Liver (tissue), 9 donors: ENCODE data around the gene ITPKB. TPM values are rescaled to one million over a fixed set of nuclear protein-coding genes. Genes with fewer than 3 reads are reported as not detected.

ENCODE experiments used
- DNase-seq: peaks from one replicate; pipeline ENCODE4 v3.0.0-alpha.2; 2017; ENCODE audit warnings: low spot score
- H3K27ac ChIP-seq, 2 donors: one replicate each; pipeline ENCODE4 v1.7.0; 2013; ENCODE audit warnings: inconsistent platforms in 2 of 2, low read length in 2 of 2, control low read depth in 1 of 2, low read depth in 1 of 2, mild to moderate bottlenecking in 1 of 2
- H3K27me3 ChIP-seq, 4 donors: one replicate each; pipeline versions ENCODE4 v1.6.1 to v1.7.0; 2013; ENCODE audit warnings: low read length in 3 of 4, inconsistent platforms in 1 of 4, mild to moderate bottlenecking in 1 of 4, moderate library complexity in 1 of 4; ENCODE audit not compliant: control insufficient read depth in 4 of 4, insufficient read depth in 4 of 4
- H3K36me3 ChIP-seq, 4 donors: one replicate each; pipeline versions ENCODE4 v1.6.1 to v1.7.0; 2013; ENCODE audit warnings: low read length in 3 of 4, mild to moderate bottlenecking in 3 of 4, low read depth in 1 of 4, moderate library complexity in 1 of 4; ENCODE audit not compliant: control insufficient read depth in 4 of 4, insufficient read depth in 3 of 4
- H3K4me1 ChIP-seq, 4 donors: one replicate each; pipeline versions ENCODE4 v1.6.1 to v1.7.0; 2013; ENCODE audit warnings: low read length in 3 of 4, mild to moderate bottlenecking in 3 of 4, moderate library complexity in 1 of 4; ENCODE audit not compliant: control insufficient read depth in 4 of 4, insufficient read depth in 4 of 4
- H3K4me3 ChIP-seq, 3 donors: one replicate each; pipeline versions ENCODE4 v1.6.1 to v1.7.0; 2013; ENCODE audit warnings: low read length in 3 of 3, control low read depth in 1 of 3, low read depth in 1 of 3, mild to moderate bottlenecking in 1 of 3
- H3K9ac ChIP-seq, 2 donors: one replicate each; pipeline ENCODE4 v1.7.0; 2013; ENCODE audit warnings: low read length in 2 of 2, mild to moderate bottlenecking in 2 of 2, moderate library complexity in 2 of 2, control low read depth in 1 of 2, low read depth in 1 of 2
- H3K9me3 ChIP-seq, 4 donors: one replicate each; pipeline versions ENCODE4 v1.6.1 to v1.7.0; 2013; ENCODE audit warnings: low read length in 3 of 4; ENCODE audit not compliant: control insufficient read depth in 4 of 4
- CTCF ChIP-seq: fragments of 150-350 bp; IDR thresholded peaks from 2 replicates; pipeline ENCODE4 v1.5.1; 2017; ENCODE audit warnings: improper control_type of control experiment, low read depth, low read length; ENCODE audit not compliant: missing input control
- EGR1 ChIP-seq, 2 donors: IDR thresholded peaks; 2 replicates each; pipeline ENCODE4 v1.6.1; 2016 to 2018; ENCODE audit warnings: antibody characterized with exemption in 2 of 2, low read depth in 2 of 2
- FOXA1 ChIP-seq: IDR thresholded peaks from 2 replicates; pipeline ENCODE4 v1.6.1; 2016; ENCODE audit warnings: antibody characterized with exemption
- HNF4A ChIP-seq, 2 donors: conservative IDR thresholded peaks; 2 replicates each; pipeline ENCODE4 v1.6.1; 2016; ENCODE audit warnings: antibody characterized with exemption in 2 of 2, mild to moderate bottlenecking in 2 of 2
- HNF4G ChIP-seq: IDR thresholded peaks from 2 replicates; pipeline ENCODE4 v1.6.1; 2016; ENCODE audit warnings: antibody characterized with exemption
- JUND ChIP-seq, 2 donors: IDR thresholded peaks; 2 replicates each; pipeline ENCODE4 v1.6.1; 2016; ENCODE audit warnings: antibody characterized with exemption in 2 of 2
- MAX ChIP-seq: IDR thresholded peaks from 2 replicates; pipeline ENCODE4 v1.6.1; 2016; ENCODE audit warnings: antibody characterized with exemption
- NR2F2 ChIP-seq: IDR thresholded peaks from 2 replicates; pipeline ENCODE4 v1.6.1; 2016; ENCODE audit warnings: antibody characterized with exemption
- RAD21 ChIP-seq, 2 donors: IDR thresholded peaks; 2 replicates each; pipeline ENCODE4 v1.6.1; 2016; ENCODE audit warnings: antibody characterized with exemption in 2 of 2, mild to moderate bottlenecking in 2 of 2
- REST ChIP-seq: IDR thresholded peaks from 2 replicates; pipeline ENCODE4 v1.6.1; 2016; ENCODE audit warnings: antibody characterized with exemption, mild to moderate bottlenecking
- RXRA ChIP-seq, 2 donors: IDR thresholded peaks; 2 replicates each; pipeline ENCODE4 v1.6.1; 2017 to 2018; ENCODE audit warnings: antibody characterized with exemption in 2 of 2, mild to moderate bottlenecking in 1 of 2
- SP1 ChIP-seq: IDR thresholded peaks from 2 replicates; pipeline ENCODE4 v1.6.1; 2018; ENCODE audit warnings: antibody characterized with exemption, mild to moderate bottlenecking
- ZBTB33 ChIP-seq: IDR thresholded peaks from 2 replicates; pipeline ENCODE4 v1.6.1; 2016; ENCODE audit warnings: antibody characterized with exemption
- WGBS: extraction: QIAGEN DNeasy Blood & Tissue Kit; methylation state at CpG from one replicate; pipeline ENCODE4 v1.1.7; 2013; 5-methylcytosine and 5-hydroxymethylcytosine counted together
- polyA plus RNA-seq, 2 donors: library from polyadenylated mRNA; stranded (reverse) in 1 of 2; unstranded in 1 of 2; fragments of 200-250 nt in 1 of 2; fragments of >200 nt in 1 of 2; fragmentation: Nextera tagmentation in 1 of 2; extraction: Ambion mirVana in 1 of 2; gene quantifications; one replicate each; pipeline versions ENCODE4 v1.2.1 to v1.2.3, GENCODE V29; 2013 to 2015
- total RNA-seq, 2 donors: library from RNA; depleted of rRNA; stranded (reverse); fragments of >200 nt; gene quantifications; one replicate each; pipeline ENCODE4 v1.2.3, GENCODE V29; 2014
- donor health status: healthy.
- donor health status: healthy.
- donor health status: healthy.
- donor health status: healthy.
- donor health status: healthy.

ITPKB gene
- total and polyA plus RNA-seq, 4 donors = 0.61 to 5.8 (median 3.7) TPM

- H3K4me3 ChIP-seq = no peak overlapping the region
- H3K9me3 ChIP-seq = no peaks in the 10 kb centered on the region
- H3K36me3 ChIP-seq = no peaks in the 10 kb centered on the region
- no peak for DNase-seq
- WGBS = 72% methylated on average over 15 of the region's 15 CpGs
- peak overlapping the region; percentile 73 for H3K27ac ChIP-seq
- H3K27me3 ChIP-seq = no peaks in the 10 kb centered on the region
- peak; percentile 66 to 72 for TF ChIP-seq JUND (IDR thresholded peaks at IDR 0.05)
- peak; percentile 49 for TF ChIP-seq MAX
- no peak for TF ChIP-seq HNF4A (conservative IDR thresholded peaks at IDR 0.05)
- peak; percentile 43 for TF ChIP-seq SP1
- TF ChIP-seq RAD21 (IDR thresholded peaks at IDR 0.05) = peak in 1 of 2 donors; percentile 11
- no peak for TF ChIP-seq EGR1 (IDR thresholded peaks at IDR 0.05; ENCODE audit: low read depth in 2 of 2)
- no peak for TF ChIP-seq HNF4G
- TF ChIP-seq NR2F2 = peak; percentile 78
- TF ChIP-seq RXRA (IDR thresholded peaks at IDR 0.05) = peak in 1 of 2 donors; percentile 25
- no peak overlapping the region for H3K9ac ChIP-seq
- peaks cover 0 to 8% (median 1%) of the 10 kb centered on the region in 4 donors for H3K4me1 ChIP-seq
Measured at GRCh38 chr1:226664413-226665101, 74.5 kb downstream of the ITPKB start.

GRCh38 chr1:226663327-226663704 is 75.8 kb downstream of the ITPKB start:
- H3K9ac ChIP-seq = peak overlapping the region in 1 of 2 donors; percentile 29
- DNase-seq = no peak
- no peak for TF ChIP-seq SP1
- TF ChIP-seq REST = no peak
- no peak for TF ChIP-seq JUND (IDR thresholded peaks at IDR 0.05)
- no peak for TF ChIP-seq HNF4A (conservative IDR thresholded peaks at IDR 0.05)
- no peak for TF ChIP-seq RXRA (IDR thresholded peaks at IDR 0.05)
- no peak for TF ChIP-seq ZBTB33
- no peak for TF ChIP-seq HNF4G
- TF ChIP-seq FOXA1 = no peak
- no peak for TF ChIP-seq CTCF
- no peak for TF ChIP-seq RAD21 (IDR thresholded peaks at IDR 0.05)
- peak overlapping the region; percentile 73 for H3K27ac ChIP-seq
- no peaks in the 10 kb centered on the region for H3K9me3 ChIP-seq
- WGBS = 83% methylated on average over 7 of the region's 7 CpGs
- no peak overlapping the region for H3K4me3 ChIP-seq
- H3K27me3 ChIP-seq = no peaks in the 10 kb centered on the region
- H3K4me1 ChIP-seq = peaks cover 0 to 11% (median 1%) of the 10 kb centered on the region in 4 donors
- H3K36me3 ChIP-seq = no peaks in the 10 kb centered on the region
